Subcutaneous abdominal adipose tissue (tissue), 5 donors: ENCODE data around the gene GP9.

ENCODE experiments used
- H3K27ac ChIP-seq: one replicate; pipeline ENCODE4 v1.7.0; 2013; ENCODE audit warnings: low read depth, mild to moderate bottlenecking, inconsistent platforms, low read length, moderate library complexity
- H3K27me3 ChIP-seq, 5 donors: one replicate each; pipeline ENCODE4 v1.7.0; 2013; ENCODE audit warnings: low read length in 5 of 5, inconsistent platforms in 1 of 5; ENCODE audit not compliant: control insufficient read depth in 5 of 5, insufficient read depth in 4 of 5
- H3K36me3 ChIP-seq, 5 donors: one replicate each; pipeline ENCODE4 v1.7.0; 2013; ENCODE audit warnings: low read length in 5 of 5; ENCODE audit not compliant: control insufficient read depth in 5 of 5, insufficient read depth in 5 of 5
- H3K4me1 ChIP-seq, 5 donors: one replicate each; pipeline ENCODE4 v1.7.0; 2013; ENCODE audit warnings: low read length in 5 of 5, mild to moderate bottlenecking in 3 of 5, moderate library complexity in 1 of 5; ENCODE audit not compliant: control insufficient read depth in 5 of 5, insufficient read depth in 5 of 5
- H3K4me3 ChIP-seq, 5 donors: one replicate each; pipeline ENCODE4 v1.7.0; 2013; ENCODE audit warnings: low read length in 5 of 5, low read depth in 1 of 5
- H3K9ac ChIP-seq, 5 donors: one replicate each; pipeline ENCODE4 v1.7.0; 2013; ENCODE audit warnings: low read length in 5 of 5, mild to moderate bottlenecking in 4 of 5, moderate library complexity in 3 of 5
- H3K9me3 ChIP-seq, 5 donors: one replicate each; pipeline ENCODE4 v1.7.0; 2013; ENCODE audit warnings: low read length in 5 of 5; ENCODE audit not compliant: control insufficient read depth in 5 of 5
- donor health status: healthy.
- donor health status: healthy.
- donor health status: healthy.
- donor health status: healthy.
- donor health status: healthy.

Gene GP9

DNA sequence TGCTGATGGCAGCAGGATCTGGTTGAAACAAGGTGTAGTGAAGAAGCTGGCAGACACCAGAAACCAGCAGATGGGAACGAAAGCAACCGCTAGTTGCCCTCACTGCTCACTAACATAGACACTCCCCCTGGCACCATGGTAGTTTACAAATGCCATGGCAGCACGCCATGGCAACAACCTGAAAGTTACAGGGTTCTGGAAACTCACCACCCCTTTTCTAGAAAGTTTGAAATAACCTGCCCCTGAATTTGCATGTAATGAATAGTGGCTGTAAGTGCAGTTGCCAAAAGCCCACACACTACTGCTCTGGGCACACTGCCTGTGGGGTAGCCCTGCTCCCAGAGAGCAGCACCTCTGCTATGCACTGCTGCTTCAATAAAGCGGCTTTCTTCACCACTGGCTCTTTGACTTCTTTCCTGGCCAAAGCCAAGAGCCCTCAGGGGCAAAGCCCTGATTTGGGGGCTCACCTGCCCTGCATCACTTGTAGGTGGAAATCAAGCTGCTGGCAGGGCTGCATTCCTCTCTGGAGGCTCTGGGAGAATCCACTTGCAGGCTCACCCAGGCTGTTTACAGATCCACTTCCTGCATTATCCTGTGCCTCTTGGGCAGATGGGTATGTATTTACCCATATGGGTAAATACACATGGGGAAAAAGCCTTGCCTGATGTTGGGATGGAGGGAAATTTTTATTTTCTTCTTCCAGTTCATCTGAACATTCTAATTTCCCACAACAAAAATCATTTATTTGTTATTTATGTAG is 2.0 kb upstream of the GP9 start:
- Histone ChIP-seq H3K27ac (no peak overlapping the region), H3K36me3 (no peaks in the 10 kb centered on the region), H3K4me3 (no peak overlapping the region), H3K9me3 (no peaks in the 10 kb centered on the region), H3K4me1 (peaks cover 0 to 8% (median 3%) of the 10 kb centered on the region in 5 donors), H3K27me3 (no peaks in the 10 kb centered on the region), H3K9ac (no peak overlapping the region)

GRCh38 chr3:129059311-129059958 is 1.1 kb upstream of the GP9 start:
- H3K9ac ChIP-seq, result no peak overlapping the region
- no peaks in the 10 kb centered on the region for H3K9me3 ChIP-seq
- H3K36me3 ChIP-seq, result no peaks in the 10 kb centered on the region
- H3K27ac ChIP-seq, result no peak overlapping the region
- no peaks in the 10 kb centered on the region for H3K27me3 ChIP-seq
- H3K4me1 ChIP-seq, result peaks cover 0 to 6% (median 0%) of the 10 kb centered on the region in 5 donors
- no peak overlapping the region for H3K4me3 ChIP-seq

DNA sequence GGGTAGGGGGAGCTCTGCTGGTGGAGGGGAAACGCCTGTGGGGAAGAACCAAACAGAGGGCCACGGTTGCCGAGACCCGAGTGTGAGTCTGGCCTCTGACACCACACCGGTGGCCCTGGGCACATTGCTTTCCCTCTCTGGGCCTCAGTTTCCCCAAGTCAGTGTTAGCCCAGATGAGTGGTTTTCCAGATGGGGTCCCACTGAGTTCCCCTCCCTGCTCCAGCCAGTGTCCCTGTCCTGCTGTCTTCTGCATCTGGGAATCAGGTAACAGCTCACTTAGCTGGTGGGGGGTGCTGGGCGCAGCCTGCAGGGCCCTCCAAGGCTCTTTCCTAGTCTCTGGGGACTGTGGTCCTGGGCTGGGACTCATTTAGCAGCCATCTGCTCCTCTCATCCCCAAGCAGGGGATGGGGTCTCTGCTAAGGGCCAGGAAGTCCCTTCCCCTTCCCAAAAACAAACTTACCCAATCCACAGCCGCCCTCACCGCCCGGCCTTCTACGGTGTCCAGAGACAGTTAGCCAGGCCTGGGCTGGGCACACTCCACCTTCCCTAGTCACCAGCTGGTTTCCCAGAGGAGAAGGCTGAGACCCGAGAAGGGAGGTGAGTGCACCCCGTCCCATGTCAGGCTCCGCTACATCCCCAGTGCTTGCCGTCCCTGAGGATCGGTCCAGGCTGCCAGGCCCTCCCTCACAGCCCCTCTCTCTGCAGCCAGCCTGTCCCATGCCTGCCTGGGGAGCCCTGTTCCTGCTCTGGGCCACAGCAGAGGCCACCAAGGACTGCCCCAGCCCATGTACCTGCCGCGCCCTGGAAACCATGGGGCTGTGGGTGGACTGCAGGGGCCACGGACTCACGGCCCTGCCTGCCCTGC is 676 bp downstream of the GP9 start:
- Histone ChIP-seq H3K4me1 (peaks cover 0 to 6% (median 0%) of the 10 kb centered on the region in 5 donors), H3K9ac (no peak overlapping the region)

DNA sequence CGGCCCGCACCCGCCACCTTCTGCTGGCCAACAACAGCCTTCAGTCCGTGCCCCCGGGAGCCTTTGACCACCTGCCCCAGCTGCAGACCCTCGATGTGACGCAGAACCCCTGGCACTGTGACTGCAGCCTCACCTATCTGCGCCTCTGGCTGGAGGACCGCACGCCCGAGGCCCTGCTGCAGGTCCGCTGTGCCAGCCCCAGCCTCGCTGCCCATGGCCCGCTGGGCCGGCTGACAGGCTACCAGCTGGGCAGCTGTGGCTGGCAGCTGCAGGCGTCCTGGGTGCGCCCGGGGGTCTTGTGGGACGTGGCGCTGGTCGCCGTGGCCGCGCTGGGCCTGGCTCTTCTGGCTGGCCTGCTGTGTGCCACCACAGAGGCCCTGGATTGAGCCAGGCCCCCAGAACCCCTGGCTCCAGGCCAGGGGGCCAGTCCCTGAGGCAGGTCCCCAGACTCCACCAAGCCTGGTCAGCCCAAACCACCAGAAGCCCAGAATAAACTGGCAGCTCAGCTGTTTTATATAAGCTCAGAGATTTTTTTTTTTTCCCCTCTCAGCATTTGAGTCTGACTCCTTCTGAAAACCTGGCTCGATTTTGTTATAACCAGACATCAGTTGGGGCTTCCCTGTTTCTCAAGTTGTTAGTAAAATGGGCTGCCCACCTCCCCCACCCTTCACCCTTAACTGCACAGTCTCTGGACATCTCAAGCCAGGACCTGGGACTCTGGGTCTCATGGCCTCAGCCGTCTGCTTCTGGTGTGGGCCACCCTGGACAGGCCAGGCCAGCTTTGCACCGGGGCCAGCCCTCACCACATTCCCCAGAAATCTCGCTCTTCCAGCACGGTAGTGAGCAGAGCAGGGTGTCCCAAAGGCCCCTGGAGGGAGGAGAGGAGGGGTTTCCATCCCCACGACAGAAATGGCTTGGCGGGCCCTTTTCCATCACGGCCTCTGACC is 1.6 kb downstream of the GP9 start:
- H3K36me3 ChIP-seq, result no peaks in the 10 kb centered on the region
- no peak overlapping the region for H3K4me3 ChIP-seq
- peaks cover 0 to 6% (median 0%) of the 10 kb centered on the region in 5 donors for H3K4me1 ChIP-seq
- H3K27ac ChIP-seq, result no peak overlapping the region
- H3K9ac ChIP-seq, result no peak overlapping the region
- H3K9me3 ChIP-seq, result no peaks in the 10 kb centered on the region
- no peaks in the 10 kb centered on the region for H3K27me3 ChIP-seq

More for the DNA sequence above, 676 bp downstream of the GP9 start:
- H3K27ac ChIP-seq, result no peak overlapping the region
- H3K9me3 ChIP-seq, result no peaks in the 10 kb centered on the region
- no peak overlapping the region for H3K4me3 ChIP-seq
- no peaks in the 10 kb centered on the region for H3K27me3 ChIP-seq
- H3K36me3 ChIP-seq, result no peaks in the 10 kb centered on the region

DNA sequence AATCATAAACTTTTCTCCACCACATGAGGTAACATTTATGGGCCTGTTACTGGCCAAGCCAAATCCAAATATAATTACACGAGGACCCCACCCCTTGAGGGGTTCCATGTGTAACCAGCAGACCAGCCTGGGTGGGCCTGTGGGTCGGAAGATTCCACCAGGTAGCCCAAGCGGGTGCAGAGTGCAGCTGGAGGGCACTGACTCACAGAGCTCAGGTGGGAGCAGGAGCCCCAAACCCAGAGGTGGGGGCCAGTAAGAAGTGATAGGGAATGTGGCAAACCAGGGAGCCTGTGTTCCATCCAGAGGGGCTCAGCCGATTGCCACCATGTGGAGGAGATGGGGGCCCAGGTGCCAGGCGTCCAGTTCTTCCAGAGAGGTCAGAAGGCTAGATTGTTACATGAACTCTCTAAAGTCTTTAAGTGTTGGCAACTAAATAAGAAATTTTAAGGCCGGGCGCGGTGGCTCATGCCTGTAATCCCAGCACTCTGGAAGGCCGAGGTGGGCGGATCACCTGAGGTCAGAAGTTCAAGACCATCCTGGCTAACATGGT is 2.6 kb downstream of the GP9 start:
- H3K27me3 ChIP-seq, result no peaks in the 10 kb centered on the region
- no peak overlapping the region for H3K9ac ChIP-seq
- no peak overlapping the region for H3K27ac ChIP-seq
- H3K9me3 ChIP-seq, result no peaks in the 10 kb centered on the region
- no peaks in the 10 kb centered on the region for H3K36me3 ChIP-seq
- H3K4me1 ChIP-seq, result peaks cover 0 to 9% (median 3%) of the 10 kb centered on the region in 5 donors
- H3K4me3 ChIP-seq, result no peak overlapping the region

- Histone ChIP-seq H3K36me3 (no peaks in the 10 kb centered on the region), H3K4me3 (no peak overlapping the region), H3K27ac (no peak overlapping the region), H3K9ac (no peak overlapping the region), H3K4me1 (peaks cover 0 to 17% (median 8%) of the 10 kb centered on the region in 5 donors), H3K9me3 (no peaks in the 10 kb centered on the region), H3K27me3 (no peaks in the 10 kb centered on the region)
Observed at GRCh38 chr3:129063841-129064482, 3.4 kb downstream of the GP9 start.

DNA sequence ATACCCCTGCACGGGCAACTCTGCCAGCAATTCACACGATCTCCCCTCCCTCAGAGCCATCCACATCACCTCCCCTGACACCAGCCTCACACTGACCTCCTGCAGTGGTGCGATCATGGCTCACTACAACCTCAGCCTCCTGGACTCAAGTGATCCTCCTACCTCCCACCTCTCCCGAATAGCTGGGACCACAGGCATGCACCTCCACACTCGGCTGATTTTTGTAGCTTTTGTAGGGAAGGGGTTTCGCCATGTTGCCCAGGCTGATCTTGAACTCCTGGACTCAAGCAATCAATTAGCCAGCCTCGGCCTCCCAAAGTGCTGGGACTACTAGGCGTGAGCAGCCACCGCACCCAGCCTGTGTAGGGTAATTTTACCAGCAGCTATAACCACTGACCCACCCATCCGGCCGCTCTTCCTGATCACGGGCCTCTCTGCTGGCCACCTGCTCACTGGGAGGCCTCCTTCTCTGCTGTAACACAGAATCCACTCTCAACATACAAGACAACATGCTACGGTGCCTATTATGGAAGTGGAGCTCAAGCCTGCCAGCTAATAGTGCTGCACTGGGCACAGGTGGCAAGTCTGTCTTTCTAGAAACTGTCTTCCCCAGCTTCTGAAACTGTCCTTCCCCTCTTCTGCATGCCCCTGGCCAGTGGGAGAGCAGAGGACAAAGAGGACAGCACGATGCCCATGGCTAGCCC is 4.6 kb downstream of the GP9 start:
- no peaks in the 10 kb centered on the region for H3K36me3 ChIP-seq
- no peak overlapping the region for H3K27ac ChIP-seq
- no peak overlapping the region for H3K9ac ChIP-seq
- H3K4me1 ChIP-seq, result peaks cover 0 to 18% (median 8%) of the 10 kb centered on the region in 5 donors
- no peaks in the 10 kb centered on the region for H3K9me3 ChIP-seq
- H3K27me3 ChIP-seq, result no peaks in the 10 kb centered on the region
- no peak overlapping the region for H3K4me3 ChIP-seq

- Histone ChIP-seq H3K9ac (no peak overlapping the region), H3K9me3 (no peaks in the 10 kb centered on the region), H3K27me3 (no peaks in the 10 kb centered on the region), H3K36me3 (no peaks in the 10 kb centered on the region), H3K4me3 (no peak overlapping the region), H3K27ac (no peak overlapping the region), H3K4me1 (peaks cover 0 to 13% (median 8%) of the 10 kb centered on the region in 5 donors)
Observed at GRCh38 chr3:129065720-129066073, 5.1 kb downstream of the GP9 start.
